GM15510 (cell line): Measurements from ENCODE around the gene PSD2.

Source experiments
- POLR2A ChIP-seq: IDR thresholded peaks from 3 replicates; pipeline ENCODE4 v1.6.1; 2011; ENCODE audit warnings: borderline replicate concordance; ENCODE audit not compliant: insufficient read length; ENCODE audit errors: extremely low read depth

PSD2 gene

DNA sequence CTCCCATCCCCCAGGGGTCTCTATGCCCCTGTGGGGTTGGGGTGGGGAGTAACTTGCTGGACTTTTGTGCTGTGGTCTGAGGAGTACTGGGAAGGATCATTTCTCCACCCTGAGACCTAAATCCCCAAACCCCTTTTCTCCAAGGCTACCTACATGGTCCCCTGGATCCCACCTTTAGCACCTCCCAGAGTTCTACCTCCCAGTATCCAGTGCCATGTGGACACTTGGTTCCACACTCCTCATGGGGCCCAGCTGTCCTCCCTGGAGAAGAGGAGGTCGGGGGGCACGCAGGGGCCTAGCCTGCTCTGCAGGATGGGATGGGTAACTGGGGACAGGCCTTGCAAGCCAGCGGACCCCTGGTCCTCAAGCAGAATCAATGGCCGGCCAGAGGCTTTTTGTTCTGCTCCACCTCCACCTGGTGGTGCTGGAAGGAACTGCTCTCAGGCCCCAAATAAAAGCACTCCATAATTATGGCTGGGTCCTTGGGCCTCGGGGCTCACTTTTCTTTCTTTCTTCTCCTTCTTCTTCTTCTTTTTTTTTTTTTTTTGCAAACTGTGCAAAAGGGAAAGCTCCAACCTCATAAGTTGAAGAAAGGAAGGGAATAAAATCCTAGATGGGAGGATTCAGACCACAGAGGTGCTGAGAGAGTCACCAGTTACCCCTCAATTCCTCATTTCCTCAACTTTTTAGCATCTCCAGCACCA, 68.4 kb downstream of the PSD2 start:
- no peak for TF ChIP-seq POLR2A

DNA sequence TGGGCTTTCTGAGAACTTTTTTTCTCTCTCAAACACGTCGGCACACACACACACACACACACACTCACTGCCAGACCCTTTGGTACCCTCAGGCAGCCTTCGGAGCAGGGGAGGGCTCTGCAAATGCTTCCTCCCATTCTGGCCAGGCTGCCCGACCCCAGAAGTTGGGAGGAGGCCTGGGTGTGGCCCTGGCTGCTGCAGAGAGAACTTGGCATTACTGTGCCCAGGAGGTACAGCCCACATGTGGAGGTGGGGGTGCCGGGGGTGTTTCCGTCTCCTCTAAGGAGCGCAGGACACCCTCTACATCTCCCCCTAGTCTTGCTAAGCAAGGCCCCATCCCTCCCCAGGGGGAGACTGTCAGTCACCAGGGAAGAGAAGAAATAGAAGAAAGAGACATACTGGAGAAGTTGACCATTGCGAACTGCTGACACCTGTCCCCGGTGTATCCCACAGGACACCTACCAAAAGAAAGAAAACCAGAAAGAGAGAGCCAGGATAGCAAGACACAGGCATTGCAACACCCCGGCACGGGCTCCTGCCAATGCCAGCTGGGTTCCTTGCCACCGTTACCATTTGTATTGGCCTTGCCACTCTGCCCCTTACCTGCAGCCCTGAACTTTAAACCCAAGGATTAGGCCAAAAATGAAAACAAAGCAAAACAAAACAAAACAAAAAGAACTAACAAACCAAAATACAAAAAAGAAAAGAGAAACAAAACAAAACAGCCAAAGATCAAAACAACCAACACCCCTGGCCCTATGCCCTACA, 69.3 kb downstream of the PSD2 start:
- TF ChIP-seq POLR2A: no peak

DNA sequence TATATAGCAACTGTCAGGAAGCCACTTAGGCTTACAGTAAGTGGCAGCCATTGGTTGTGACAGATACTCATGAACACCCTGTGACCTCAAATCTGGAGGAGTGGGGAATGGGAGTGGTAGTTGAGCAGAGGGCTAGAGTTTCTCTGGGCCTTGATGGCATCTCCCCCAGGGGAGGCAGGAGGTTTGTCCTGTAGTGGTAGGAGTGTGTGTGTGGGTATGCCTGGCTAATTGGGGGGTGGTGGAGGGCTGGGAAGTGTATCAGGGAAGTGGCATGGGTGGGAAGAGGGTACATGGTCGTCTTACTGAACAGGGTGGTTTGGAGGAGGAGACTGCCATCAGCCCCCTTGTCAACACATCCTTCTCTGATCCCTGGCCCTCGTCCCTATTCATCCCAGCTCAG, 71.5 kb downstream of the PSD2 start:
- TF ChIP-seq POLR2A: no peak

DNA sequence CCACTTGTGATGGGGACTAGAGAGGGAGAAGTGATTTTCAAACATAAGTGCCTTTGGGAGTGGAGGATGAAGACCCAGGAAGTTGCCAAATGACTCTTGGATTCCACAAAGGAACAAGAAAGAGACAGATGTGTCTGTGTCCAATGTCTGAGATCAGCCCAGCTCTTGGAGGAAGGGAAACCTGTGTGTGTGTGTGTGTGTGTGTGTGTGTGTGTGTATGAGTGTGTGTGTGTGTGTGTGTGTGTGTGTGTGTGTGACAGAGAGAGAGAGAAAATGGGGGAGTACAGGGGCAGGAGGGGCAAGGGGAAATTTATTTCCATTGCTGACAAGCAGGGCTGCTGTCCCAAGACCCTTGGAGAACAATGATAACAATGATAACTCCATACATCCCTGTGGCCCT, 72.0 kb downstream of the PSD2 start:
- TF ChIP-seq POLR2A: no peak

DNA sequence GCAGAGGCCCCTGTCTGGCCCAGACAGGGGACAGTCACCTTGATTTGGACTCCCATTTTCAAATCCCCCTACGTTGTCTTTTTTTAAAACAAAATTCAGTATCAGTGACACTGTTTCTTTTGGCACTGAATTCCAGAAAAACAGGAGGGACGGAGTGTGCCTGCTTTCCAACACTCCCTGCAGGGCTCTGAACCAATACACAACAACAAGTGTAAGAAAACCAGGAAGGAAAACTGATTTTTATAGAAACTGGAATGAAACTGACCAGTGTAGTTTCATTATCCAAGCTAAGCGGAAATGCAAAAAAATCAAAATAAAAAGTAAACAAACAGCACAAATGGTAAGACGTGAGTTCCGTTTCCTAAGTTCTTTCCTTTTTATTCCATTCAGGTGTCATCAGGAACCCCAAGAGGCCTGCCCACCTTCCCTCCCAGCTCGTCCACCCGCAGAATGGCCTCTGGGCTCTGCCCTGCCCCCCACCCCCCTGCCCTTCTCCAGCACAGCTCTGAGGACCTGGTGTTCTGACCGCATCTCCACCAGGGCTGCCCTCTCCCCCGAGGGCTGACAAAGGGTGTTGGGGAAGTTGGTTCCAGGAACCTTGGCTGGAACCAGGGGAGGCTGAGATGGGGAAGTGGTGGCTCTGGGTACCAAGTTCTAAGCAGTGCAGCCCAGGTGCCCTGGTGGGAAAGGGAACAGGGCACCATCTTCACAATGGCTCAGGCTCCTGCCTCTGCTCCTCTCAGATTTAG, 73.6 kb downstream of the PSD2 start:
- no peak for TF ChIP-seq POLR2A

DNA sequence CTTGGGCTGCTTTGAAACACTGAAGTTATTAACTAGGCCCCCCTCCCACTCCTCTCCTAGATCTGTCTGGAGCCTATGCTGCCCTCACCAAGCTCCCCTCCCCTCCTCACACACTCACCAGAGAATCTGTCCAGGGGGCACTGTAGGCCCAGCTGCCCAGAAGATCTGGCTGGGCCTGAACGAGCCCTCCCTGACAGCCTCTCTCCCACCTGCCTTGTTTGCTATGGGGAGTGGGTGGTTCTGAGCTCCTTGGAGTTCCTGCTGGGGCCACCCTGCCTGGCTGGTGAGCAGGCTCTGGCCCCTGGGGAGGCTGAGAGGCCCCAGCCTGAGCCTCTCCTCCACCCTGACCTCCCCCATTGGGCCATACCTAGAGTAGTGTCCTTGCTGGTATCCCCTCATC, 75.1 kb downstream of the PSD2 start:
- no peak for TF ChIP-seq POLR2A

DNA sequence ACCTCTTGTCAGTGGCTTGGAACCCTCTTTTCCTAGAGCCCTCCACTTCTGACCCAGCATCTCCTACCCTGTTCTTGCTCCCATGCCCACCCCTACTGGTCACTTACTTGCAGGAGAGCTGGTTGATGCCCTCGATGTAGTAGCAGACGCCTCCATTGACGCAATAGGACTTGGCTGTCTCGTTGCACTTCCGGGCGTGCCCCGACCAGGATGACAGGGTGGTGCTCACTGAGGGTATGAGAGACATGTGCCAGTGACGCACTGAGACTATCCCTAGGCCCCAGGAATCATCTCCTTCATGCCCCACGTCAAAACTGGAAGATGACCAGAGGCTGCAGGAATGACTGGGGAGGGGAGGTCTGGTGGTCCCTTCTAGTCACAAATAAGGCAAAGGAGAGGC, 76.0 kb downstream of the PSD2 start:
- TF ChIP-seq POLR2A: no peak

DNA sequence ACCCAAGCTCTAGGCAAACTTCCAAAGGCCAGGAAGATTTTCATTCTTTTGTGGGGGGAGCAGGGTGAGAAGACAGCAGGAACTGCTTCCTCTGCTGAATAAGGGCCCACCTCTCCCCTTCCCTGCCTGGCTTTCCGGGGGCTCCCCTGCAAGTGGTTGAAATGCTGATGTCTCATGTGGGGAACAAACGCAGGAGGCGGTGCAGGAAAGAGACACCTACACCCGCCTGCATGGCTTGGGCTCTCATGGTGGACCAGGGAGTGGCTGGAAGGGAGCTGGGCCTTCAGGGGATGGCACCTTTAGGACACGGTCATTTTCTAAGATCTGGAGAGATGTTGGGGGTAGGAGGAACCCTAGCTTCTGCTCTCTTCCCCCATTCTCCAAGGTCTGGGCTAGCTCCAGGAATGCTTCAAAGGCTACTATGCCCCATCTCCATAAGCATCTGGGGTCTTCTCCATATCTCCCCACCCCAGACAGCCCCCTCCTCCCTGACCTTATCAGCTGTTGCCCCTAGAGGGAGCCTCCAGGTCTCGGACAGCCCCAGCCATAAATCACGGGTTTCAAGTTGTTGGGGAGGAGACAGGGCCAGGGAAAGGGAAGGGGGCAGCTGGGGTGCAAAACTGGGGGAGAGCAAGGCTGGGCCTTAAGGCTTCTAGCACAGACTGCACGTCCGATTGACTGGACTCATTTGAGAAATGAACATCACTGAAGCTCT, 76.6 kb downstream of the PSD2 start:
- no peak for TF ChIP-seq POLR2A

DNA sequence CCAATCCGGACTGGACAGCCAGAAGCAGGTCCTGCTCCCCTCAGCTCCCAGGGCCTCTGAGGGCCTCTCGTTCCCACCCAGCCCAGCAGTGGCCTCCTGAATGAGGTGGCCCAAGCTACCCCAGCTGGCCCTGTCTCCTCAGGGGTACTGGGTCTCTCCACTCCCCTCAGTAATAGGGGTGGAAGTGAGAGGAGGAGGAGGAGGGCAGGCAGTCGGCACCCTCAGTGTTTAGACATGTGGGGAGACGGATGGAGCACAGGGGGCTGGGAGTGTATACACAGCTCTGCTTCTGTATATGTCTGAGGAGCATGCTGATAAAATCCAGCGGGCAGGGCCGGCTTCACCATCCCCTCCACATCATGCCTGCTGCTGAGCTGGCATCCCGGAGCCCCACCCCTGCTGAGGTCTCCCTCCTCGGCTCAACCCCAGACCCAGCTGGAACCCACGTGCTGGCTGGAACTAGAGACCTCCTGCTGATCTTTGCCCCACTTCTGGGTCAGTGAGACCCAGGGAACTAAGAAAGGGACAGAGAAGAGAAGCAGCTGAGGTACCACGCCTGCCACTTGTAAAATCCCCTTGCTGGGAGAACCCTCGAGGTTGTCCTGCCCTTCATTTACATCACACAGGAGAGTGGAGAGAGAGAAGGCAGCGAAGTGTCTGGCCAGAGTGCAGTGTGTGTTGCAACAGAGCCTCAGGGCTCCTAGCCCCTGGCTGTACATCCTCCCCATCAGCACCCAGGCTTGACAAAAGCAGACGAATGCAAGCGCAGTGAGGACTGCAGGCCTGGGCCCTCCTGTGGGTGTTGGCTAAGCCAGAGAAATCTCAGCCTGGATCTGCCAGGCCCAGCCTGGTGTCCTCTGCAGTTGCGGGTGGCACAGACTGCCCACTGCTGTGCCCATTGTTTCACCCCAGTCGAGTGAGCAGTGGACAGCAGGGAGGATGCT, 77.5 kb downstream of the PSD2 start:
- no peak for TF ChIP-seq POLR2A

DNA sequence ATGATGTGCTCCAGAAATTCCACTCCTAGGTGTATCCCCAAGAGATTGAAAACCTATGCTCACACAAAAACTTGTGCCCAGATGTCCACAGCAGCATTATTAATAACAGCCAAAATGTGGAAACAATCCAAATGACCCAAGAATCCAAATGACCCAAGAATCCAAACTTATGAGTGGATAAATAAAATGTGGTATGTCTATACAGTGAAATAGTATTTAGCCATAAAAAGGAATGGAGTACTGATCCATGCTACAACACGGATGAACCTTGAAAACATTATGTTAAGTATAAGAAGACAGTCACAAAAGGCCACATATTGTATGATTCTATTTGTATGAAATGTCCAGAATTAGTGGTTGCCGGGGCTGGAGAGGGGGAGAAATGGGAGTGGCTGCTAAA, 80.3 kb downstream of the PSD2 start:
- no peak for TF ChIP-seq POLR2A

DNA sequence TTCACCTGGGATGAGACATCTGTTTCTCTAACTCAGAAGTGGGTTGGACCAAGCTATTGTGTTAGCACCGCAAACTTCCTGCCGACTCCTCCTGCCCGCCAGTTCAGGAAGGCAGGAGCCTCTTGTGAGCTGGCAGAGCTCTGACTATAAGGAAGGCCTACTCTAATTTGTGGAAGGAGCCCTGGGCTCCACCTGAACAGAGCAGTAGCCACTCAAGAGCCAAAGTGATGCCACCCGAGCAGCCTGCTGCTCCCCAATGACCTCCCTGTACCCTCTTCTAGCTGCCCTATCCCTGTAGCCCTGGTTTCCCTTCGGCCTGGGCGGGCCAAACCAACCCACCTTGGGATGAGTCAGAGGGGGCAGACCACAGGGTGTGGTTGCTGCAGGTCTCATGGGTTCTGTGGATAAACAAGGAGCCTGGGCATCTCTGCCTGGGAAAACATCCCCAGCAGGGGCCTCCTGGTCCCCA, 81.6 kb downstream of the PSD2 start:
- TF ChIP-seq POLR2A: no peak

DNA sequence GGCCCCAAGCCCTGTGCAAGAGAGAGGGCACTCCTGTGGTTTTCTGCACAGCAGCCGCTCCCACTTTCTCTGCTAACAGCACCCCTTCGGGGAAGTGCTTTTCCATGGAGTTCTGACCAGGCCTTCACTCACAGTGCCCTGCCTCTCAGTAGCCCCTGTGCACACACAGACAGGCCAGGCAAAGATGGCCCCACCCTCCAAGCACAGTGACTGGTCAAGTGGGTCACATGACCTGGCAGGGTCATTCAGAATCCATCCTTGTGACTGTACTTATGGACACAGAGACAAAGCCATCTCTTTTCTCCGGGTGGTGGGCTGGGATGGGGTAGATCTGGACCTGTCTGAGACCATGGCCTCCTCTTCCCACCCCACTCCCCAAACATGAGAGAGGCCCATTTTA, 82.5 kb downstream of the PSD2 start:
- no peak for TF ChIP-seq POLR2A

DNA sequence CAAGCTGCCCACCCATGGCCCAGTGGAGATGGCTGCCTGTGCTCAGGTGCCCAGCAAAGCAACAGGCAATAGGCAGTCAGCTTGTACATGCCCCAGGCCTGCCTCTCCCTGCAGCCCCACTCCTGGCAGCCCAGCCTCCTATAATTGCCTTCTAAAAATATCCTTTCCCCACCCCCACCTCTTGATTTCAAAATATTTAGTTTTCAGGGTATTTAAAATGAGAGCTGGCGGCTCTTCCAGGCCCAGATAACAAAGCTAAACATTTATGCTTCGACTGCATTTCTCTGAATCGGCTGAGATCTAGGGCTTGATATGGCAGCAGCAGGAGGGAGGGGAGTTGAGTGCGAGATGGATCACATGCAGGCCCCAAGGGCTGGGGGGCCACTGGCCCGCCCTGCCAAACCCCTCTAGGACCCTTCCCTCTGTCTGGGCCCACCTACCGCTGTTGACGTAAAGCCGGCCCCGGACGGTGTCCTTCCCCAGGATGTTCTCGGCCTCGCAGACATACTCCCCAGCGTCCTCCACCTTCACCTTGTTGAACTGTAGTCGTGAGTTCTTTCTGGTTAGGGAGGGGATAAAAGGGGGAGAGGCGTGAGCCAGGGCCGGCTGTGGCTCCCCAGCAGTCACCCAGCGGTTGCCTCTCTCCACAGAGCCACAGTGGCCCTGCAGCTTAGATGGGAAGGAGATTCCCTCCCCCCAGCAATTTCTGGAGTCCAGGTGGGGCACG, 85.0 kb downstream of the PSD2 start:
- TF ChIP-seq POLR2A: no peak
